K562 (cell line): ENCODE results near the gene FTO.

Experiments
- JUN ChIP-seq, 2 experiments: sonication (generic) in 1 of 2; formaldehyde crosslinking in 1 of 2; IDR thresholded peaks; 2 replicates each; pipeline versions ENCODE4 v1.6.1 to v1.8.0; 2012 to 2022; ENCODE audit warnings: borderline replicate concordance in 2 of 2, mild to moderate bottlenecking in 2 of 2, improper control_type of control experiment in 1 of 2, low read depth in 1 of 2, low read length in 1 of 2, missing genetic modification reagents in 1 of 2
- RFX5 ChIP-seq: IDR thresholded peaks from 2 replicates; pipeline ENCODE4 v1.6.1; 2011; ENCODE audit warnings: low read depth, mild to moderate bottlenecking, improper control_type of control experiment, low read length
- ZNF263 ChIP-seq: sonication (generic); formaldehyde crosslinking; IDR thresholded peaks from 2 replicates; pipeline ENCODE4 v1.8.0; 2022; ENCODE audit warnings: mild to moderate bottlenecking, missing genetic modification reagents, borderline replicate concordance
- TF ChIP-seq, protein P1 (sequence below): fragments of 450-650 bp; IDR thresholded peaks from 2 replicates; pipeline ENCODE4 v1.6.1; 2018; ENCODE audit not compliant: partially characterized antibody

DNA sequence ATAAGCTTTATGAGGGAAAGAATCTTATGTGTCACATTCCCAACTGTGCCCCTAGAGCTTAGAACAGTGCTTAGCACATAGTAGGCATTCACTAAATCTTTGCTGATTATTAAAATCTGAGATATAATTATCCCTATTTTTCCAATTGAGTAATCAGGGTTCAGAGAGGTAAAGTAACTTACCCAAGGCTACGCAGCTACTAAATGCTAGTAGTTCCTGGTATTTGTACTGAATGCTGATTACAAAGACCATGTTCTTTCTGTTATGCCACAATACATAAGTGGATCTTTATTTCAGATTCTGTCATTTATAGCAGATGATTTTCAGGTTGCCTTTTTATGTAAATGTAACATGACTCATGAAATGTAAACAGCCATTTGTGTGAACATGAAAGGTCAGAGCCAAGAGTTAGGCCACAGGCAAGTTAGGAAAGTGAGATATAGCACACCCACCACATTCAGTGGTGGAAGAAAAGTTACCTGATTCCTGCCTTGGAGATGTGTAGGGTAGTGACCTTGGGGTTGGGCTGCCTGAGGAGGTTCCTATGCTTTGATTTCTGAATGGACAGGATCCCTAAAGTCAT, 77.2 kb downstream of the FTO start:
- TF ChIP-seq ZNF263 (CRISPR knock-in tag) (no peak), RFX5 (no peak), JUN (IDR thresholded peaks at IDR 0.05; ENCODE audit: borderline replicate concordance, low read depth, low read length) (no peak), JUN (CRISPR knock-in tag; IDR thresholded peaks at IDR 0.05; ENCODE audit: borderline replicate concordance) (no peak)
- TF ChIP-seq, protein P1, sequence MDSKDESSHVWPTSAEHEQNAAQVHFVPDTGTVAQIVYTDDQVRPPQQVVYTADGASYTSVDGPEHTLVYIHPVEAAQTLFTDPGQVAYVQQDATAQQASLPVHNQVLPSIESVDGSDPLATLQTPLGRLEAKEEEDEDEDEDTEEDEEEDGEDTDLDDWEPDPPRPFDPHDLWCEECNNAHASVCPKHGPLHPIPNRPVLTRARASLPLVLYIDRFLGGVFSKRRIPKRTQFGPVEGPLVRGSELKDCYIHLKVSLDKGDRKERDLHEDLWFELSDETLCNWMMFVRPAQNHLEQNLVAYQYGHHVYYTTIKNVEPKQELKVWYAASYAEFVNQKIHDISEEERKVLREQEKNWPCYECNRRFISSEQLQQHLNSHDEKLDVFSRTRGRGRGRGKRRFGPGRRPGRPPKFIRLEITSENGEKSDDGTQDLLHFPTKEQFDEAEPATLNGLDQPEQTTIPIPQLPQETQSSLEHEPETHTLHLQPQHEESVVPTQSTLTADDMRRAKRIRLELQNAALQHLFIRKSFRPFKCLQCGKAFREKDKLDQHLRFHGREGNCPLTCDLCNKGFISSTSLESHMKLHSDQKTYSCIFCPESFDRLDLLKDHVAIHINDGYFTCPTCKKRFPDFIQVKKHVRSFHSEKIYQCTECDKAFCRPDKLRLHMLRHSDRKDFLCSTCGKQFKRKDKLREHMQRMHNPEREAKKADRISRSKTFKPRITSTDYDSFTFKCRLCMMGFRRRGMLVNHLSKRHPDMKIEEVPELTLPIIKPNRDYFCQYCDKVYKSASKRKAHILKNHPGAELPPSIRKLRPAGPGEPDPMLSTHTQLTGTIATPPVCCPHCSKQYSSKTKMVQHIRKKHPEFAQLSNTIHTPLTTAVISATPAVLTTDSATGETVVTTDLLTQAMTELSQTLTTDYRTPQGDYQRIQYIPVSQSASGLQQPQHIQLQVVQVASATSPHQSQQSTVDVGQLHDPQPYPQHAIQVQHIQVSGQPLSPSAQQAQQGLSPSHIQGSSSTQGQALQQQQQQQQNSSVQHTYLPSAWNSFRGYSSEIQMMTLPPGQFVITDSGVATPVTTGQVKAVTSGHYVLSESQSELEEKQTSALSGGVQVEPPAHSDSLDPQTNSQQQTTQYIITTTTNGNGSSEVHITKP: no peak
